NCI-H1694 (cell line): ENCODE results near the gene MYADM.

Experiments used
- DNase-seq: peaks from one replicate; lab custom pipeline; 2025; lab: John Stamatoyannopoulos, UW

MYADM gene

DNA sequence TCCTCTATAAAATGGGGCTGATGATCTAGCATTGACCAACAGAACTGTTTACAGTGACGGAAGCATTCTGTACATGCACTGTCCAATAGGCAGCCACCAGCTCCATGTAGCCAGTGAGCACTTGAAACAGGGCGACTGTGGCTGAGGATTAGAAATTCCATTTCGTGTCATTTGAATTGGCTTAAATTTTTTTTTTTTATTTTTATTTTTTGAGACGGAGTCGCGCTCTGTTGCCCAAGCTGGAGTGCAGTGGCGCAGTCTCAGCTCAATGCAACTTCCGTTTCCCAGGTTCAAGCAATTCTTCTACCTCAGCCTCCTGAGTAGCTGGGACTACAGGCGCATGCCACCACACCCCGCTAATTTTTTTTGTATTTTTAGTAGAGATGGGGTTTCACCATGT, 17.4 kb downstream of the MYADM start:
- no peak for DNase-seq

DNA sequence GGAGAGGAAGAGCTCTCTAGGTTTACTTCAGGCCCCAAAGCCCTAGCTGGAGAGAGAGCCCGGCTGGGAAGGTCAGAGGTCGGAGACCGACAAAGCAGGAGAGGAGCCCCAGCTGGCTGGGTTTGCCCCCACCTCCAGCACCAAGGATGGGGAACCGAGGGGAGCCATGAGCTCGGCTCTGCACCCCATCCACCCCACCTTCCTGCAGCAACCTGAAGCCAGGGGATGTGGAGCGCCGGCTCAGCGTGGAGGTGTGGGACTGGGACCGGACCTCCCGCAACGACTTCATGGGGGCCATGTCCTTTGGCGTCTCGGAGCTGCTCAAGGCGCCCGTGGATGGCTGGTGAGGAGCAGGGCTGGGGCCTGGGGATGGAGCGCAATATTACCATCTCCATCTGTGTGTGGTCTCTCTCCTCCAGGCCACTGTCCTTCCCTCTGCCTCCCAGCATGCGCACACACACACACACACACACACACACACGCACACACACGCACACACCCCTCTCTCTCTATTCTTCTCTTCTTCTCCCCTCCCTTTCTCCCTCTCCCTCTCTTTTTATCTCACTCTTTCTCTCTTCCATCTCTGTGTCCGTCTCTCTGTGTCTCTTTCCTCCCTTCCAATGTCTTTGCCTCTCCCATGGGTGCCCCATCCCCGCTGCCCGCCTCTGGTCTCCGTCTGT, 24.8 kb downstream of the MYADM start:
- no peak for DNase-seq

DNA sequence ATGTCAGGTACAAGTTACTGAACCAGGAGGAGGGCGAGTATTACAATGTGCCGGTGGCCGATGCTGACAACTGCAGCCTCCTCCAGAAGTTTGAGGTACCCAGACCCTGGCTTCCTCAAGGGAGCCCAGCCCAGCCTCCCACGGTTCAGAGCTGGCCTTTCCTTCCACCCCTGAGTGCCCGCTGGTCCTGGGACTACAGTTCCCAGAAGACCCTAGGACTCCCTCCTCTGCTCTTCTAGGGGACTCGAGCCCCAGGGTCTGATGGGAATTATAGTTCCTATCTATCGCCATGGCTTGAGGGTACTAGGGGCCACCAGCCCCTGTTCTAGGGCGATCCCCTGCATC, 25.3 kb downstream of the MYADM start:
- DNase-seq = no peak

DNA sequence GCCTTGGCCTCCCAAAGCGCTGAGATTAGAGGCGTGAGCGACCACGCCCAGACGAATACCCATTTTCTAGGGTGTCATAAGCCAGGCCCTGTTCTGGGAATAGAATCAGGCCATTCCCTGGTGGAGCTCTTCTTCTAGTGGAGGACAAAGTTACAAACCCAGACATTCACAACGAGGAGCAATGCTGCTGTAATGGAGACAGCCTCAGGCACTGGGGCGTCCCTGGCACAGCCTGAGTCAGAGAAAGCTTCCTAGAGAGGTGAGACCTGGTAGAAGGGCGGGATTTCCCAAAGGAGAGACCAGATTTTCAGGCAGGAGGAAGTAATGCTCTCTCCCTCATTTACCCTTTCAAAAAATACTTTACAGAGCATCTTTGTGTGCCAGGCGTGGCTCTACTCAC, 27.0 kb downstream of the MYADM start:
- DNase-seq = no peak

DNA sequence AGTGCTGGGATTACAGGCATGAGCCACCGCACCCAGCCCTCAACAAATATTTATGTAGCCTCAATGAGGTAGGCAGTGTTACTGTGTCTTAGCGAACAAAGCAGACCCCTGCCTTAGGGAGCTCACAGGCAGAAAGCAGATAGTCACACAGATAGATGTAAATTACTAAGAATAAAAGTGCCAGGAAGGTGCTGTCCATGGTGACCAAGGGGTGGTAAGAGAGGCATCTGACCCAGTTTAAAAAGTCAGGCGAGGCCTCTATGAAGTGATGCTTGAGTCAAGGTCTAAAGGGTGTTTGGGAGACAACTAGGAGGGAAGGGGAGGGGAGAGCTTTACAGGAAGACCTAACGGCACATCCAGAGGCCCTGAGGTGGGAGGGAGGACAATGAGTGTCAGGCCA, 29.0 kb downstream of the MYADM start:
- no peak for DNase-seq

DNA sequence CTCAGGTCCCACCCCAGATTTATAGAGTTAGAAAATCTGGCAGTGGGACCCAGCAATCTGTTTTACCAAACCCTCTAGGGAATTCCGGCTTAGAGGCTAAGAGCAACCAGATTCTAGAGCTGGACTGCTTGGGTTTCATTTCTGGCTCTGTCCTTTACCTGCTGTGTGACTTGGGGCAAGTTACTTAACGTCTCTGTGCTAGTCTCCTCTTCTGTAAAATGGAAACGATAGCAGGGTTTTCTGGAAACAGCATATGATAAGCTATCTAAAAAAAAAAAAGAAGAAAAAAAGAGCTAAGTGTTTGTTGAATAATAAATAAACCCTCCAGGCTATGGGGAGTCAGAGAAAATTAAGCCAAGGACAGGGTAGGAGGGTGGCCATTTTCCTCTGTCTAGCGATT, 29.8 kb downstream of the MYADM start:
- DNase-seq = no peak

DNA sequence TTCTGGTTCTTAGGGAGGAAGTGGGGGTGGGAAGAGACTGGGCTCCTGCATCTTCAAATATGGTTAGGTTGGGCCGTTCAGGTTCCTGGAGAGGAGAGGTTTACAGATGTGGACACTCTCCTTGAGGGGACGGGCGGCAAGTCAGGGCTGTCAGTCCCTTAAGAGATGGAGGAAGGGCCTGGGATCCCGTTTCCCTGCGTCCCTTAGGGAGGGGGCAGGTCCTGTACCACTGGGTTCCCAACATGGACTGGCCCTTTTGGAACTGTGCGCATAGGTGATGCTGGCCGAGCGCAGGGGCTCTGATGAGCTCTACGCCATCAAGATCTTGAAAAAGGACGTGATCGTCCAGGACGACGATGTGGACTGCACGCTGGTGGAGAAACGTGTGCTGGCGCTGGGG, 30.5 kb downstream of the MYADM start:
- no peak for DNase-seq

DNA sequence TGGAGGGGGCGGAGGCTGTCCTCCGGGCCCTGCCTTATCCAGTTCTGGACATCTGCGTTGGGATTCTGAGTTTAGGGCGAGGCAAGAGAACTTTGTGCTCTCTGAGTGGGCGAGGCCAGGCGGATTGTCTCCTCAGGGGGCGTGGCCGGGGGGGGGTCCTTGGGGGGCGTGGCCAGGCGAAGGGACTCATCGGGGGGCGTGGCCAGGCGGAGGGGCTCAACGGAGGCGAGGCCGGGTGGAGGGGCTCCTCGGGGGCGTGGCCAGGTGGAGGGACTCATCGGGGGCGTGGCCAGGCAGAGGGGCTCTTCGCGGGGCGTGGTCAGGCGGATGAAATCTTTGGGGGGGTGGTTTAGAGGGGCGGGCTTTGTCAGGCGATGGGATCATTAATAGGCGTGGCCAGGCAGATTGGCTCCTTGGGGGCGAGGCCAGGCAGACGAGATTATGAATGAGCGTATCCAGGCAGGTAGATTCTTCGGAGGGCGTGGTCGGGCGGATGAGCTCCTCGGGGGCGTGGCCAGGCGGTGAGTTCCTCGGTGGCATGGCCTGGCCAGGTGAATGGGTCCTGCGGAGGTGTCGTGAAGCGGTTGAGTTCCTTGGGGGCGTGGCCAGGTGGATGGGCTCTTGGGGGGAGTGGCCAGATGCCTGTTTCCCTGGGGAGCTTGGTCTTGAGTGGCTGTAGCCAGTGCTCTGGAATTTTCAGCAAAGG, 31.1 kb downstream of the MYADM start:
- DNase-seq = no peak

DNA sequence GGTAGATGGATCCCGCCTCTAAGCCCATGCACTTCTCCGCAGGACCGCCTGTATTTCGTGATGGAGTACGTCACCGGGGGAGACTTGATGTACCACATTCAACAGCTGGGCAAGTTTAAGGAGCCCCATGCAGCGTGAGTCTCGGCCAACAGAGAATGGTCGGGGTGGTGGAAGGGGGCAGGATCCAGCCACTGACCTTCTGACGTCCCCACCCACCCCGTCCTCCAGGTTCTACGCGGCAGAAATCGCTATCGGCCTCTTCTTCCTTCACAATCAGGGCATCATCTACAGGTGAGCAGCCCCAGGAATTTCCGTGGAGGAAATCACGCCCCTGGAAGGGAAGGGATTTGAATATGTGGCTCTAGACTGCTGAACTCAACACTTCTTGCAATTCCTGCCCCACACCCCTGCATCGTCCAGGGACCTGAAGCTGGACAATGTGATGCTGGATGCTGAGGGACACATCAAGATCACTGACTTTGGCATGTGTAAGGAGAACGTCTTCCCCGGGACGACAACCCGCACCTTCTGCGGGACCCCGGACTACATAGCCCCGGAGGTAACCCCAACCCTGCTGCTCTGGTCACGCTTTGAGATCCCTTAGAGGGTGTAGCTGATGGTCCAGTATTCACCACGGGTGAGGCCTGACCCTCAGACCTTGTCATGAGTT, 32.6 kb downstream of the MYADM start:
- DNase-seq = no peak

DNA sequence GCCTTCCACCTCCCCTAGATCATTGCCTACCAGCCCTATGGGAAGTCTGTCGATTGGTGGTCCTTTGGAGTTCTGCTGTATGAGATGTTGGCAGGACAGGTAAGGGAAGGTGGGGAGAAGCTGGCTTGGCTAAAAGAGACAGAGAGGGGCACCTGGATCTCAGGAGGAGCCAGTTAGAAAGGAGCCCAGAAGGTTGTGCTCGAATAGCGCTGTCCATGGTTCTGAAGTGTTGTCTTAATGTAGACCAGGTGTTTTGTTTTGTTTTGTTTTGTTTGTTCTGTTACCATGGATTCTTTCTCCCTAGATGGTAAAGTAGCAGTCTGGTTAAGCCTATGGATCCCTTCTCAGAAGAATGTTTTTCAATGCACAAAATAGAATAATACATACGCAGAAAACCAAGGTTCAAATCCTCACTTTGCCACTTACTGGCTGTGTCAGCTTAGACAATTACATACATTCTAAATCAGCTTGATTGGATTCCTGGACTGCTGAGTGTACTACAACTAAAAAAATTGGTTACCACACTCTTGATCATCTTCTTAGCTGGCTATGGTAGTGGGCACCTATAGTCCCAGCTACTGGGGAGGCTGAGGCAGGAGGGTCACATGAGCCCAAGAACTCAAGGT, 35.5 kb downstream of the MYADM start:
- no peak for DNase-seq

DNA sequence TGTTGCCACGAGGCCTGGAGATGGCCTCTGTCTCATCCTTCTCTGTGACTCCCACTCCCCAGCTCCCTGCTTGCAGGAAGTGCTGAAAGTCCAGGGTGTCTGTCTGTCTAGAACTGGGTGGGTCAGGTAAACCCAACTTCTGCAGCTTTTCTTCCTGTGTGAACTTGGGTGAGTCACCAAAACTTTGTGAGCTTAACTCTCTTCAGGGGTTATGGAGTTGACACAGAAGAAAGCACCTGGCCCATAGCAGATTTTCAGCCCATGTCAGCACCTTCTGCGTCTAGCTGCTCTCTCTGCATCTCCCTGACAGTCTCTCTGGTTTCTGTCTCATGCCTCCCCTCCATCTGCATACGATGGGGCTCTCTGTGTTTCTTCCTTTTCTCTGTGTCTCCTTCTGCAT, 37.2 kb downstream of the MYADM start:
- DNase-seq = no peak

DNA sequence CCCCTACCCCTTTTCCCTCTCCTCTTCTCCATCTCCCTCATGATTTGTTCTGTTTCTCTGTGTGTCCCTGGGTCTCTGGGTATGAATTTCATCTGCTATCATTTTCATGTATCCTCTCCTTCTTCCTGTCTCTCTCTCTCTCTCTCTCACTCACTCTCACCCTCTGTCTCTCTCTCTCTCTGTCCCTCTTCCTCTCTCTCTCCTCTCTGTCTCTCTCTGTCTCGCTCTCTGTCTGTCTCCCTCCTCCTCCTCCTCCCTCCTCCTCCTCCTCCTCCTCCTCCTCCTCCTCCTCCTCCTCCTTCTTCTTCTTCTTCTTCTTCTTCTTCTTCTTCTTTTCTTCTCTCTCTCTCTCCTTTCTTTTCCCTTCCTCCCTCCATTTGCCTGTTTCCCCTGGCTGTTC, 38.1 kb downstream of the MYADM start:
- no peak for DNase-seq

DNA sequence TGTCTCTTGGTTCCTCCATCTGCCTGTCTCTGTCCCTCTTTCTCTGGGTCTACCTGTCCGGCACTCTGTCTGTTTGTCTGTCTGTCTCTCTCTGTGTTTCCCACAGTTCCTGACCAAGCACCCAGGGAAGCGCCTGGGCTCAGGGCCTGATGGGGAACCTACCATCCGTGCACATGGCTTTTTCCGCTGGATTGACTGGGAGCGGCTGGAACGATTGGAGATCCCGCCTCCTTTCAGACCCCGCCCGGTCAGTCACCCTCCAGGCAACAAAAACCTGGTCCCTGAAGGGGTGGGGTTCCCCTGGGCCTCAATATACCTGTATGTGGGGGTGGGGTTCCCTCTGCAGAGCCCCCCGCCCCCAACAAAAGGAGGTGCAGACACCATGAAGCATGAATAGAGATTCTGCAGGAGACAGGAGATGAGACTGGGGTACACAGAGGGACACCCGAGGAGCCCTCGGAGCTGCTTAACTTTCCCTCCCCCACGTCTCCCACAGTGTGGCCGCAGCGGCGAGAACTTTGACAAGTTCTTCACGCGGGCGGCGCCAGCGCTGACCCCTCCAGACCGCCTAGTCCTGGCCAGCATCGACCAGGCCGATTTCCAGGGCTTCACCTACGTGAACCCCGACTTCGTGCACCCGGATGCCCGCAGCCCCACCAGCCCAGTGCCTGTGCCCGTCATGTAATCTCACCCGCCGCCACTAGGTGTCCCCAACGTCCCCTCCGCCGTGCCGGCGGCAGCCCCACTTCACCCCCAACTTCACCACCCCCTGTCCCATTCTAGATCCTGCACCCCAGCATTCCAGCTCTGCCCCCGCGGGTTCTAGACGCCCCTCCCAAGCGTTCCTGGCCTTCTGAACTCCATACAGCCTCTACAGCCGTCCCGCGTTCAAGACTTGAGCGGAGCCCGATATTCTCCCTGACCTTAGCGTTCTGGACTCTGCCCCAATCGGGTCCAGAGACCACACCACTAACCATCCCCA, 38.8 kb downstream of the MYADM start:
- DNase-seq = no peak

DNA sequence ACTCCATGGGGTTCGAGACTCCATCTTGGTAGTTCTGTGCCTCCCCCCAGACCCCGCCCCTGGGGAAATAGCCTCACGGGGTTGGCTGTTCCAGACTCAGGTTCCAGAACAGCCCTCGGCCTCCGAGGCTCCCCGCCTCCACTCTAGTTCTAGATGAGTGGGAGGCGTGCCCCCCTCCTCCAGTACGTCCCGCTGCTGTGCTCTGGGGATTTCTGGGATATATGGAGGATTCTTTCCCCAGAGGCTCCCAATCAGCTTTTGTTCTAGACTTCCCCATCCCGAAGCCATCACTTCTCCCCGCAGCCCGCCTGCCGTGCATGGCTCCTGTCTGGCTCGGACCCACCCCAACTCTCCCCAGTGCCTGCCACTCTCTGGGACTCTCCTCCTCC, 39.5 kb downstream of the MYADM start:
- no peak for DNase-seq

DNA sequence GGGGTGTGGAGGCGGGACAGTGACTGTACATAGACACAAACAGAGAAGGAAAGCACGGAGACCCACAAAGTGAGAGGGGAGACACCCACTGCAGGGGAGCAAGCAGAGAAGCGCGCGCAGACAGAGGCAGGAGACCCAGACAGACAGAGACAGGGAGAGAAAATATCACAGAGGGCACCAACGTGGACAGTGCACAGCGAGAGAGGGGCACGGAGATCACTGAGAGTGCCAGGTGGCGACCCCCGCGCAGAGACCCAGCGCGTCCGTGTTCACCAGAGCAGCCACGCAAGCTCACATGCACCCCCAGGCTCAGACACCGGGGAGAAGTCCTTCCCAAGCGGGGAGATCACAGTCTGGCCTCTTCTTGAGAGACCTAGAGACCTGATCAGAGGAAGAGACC, 40.0 kb downstream of the MYADM start:
- DNase-seq = no peak

DNA sequence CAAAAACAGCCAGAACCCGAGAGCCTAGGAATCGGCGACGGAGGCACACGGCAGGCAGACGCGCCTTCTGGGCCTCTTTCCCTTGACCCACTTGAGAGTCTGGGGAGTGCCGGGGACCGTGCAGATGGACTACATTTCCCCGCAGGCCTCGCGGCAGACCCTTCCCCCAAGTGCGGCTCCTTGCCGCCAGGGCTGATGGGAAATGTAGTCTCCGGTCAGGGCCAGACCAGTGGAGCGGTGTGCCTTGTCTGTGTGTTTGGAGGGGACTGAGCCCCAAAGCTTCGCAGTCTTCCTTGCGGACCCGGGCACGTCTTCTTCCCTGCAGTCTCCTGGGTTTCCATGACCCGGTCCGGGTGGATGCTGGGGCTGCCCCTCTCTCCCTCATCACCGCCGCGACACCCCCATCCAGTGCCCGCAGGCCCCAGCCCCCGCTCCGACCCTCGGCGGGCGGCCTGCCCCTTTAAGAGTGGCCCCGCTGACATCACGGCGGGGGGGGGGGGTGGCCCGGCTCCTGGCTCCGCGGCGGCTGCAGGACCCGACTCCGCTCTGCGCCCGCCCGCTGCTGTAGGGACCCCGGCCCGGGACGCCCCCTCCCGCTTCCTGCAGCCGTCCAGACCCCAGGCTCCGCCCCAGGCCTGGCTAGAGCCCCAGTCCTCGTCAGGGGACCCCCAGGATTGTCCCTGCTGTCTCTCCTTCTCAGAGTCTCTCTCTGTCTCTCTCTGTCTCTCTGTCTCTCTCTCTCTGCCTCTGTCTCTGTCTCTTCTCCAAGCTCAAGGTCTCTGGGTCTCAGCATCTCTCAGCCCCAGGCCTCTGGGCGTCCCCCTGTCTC, 40.6 kb downstream of the MYADM start:
- DNase-seq = no peak

DNA sequence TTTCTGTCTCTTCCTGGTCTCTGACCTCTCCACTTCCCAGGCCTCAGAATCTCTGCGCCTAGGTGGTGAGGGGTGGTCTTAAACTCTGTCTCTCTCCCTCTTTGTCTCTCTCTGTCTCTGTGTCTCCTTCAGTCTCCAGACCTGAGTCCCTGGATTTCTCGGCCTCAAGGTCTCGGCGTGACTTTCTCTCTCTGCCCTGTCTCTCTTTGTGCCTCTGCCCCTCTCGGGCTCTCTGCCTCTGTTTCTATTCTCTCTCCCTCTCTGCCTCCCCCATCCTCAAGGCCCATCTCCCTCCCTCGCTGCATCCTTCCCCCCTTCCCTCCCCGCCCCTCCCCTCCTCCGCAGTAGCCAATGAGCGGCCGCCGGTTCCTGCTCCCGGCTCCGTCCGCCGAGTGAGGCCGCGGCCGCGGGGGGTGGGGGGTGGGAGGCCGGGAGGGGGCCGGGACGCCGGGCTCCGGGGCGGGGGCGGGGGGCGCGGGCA, 41.3 kb downstream of the MYADM start, which contains the start of gene CACNG7:
CACNG7 (plus strand) TSS at position 344 of the 481 bp plus-strand sequence. CDS start 3,554 bp downstream, outside the sequence.
- no peak for DNase-seq

DNA sequence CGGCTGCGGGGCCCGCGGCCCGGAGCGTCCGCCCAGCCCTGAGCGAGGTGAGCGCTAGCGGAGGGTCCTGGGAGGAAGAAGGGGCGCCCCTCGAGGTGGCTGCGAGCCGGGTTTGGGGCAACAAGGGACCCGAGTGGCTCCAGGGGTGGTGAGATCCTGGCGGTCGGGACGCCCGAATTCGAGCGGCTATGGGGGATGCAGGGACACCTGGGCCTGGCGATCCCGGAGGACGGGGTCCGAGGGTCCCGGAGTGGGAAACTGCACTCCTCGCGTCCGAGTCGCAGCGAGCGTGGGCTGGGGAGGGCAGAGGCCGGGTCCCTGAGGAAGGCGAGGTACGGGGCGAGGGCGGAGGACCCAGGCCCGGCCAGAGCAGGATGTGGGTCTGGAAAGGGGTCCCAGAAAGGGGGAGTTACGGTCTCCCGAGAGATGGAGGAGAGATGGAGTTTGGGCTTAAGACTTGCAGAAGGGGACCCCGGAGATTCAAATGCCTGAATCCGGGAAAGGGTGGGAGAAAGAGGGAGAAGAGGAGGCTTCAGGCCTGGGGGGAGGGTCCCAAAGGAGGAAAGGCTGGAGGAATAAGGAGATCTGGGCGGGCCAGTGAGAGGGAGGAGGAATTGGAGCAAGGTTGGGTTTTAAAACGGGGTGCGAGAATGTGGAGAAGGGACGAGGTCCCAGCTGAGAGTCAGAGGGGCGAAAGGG, 41.9 kb downstream of the MYADM start:
- DNase-seq = no peak

DNA sequence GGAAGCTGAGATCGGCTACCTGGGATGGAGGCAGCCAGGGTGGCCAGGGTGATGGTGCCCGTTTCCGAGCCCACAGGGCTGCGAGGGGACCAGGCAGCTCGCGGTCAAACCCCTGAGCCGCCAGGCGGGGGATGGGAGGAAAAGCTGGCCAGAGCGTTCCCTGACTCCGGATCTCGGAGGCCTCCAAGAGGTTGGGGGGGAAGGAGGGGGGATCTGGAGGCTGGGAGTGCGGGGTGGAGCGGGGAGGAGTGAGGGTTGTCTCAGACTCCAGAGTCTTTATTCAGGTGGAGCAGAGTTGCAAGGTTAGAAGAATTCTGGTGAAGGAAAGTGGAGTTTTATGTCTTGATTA, 42.5 kb downstream of the MYADM start:
- no peak for DNase-seq

DNA sequence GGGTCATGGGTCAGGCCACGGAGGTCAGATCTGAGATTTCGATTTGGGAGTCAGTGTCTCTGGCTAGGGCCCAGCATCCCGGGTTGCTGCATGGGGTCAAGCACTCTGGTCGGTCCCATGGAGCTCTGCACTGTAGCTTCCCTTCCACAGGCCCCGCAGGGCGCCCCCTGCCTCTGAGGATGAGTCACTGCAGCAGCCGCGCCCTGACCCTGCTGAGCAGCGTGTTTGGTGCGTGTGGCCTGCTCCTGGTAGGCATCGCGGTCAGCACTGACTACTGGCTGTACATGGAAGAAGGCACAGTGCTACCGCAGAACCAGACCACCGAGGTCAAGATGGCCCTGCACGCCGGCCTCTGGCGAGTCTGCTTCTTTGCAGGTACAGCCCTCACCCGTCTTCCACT, 45.0 kb downstream of the MYADM start:
- DNase-seq = no peak
